Measurements from ENCODE around the gene CCNK. TPM values are rescaled to one million over a fixed set of nuclear protein-coding genes. Genes with fewer than 3 reads are reported as not detected.

The CCNK gene
- total and polyA plus RNA-seq, 2 of the 13 experiments (the other 11 are each of a cell fraction or from before 2014, with no cell fraction given): 4.9 to 9.7 TPM

GRCh38 chr14:99554757-99555531 is 73.7 kb downstream of the CCNK start (continued):
- TF ChIP-seq PRDM10 (CRISPR knock-in tag; IDR thresholded peaks at IDR 0.05; ENCODE audit: low read depth) (peak; percentile 56; the same call in 1 of the 2 replicates), THRA (CRISPR knock-in tag; IDR thresholded peaks at IDR 0.05; ENCODE audit: borderline replicate concordance) (peak; percentile 43; the same call in 1 of the 2 replicates), TEAD3 (CRISPR knock-in tag; optimal IDR thresholded peaks at IDR 0.05; ENCODE audit: borderline replicate concordance) (peak; percentile 56), IKZF4 (CRISPR knock-in tag; IDR thresholded peaks at IDR 0.05; ENCODE audit: borderline replicate concordance, low read depth, not compliant biosample characterization) (no peak), ZNF343 (CRISPR knock-in tag; IDR thresholded peaks at IDR 0.05) (peak; percentile 51; the same call in 1 of the 2 replicates), FOXP1 (IDR thresholded peaks at IDR 0.05) (no peak), FOXP1 (CRISPR knock-in tag; IDR thresholded peaks at IDR 0.05) (peak; percentile 33; the same call in 1 of the 2 replicates), SKIL (CRISPR knock-in tag; IDR thresholded peaks at IDR 0.05; ENCODE audit: borderline replicate concordance) (0 out of 2 replicates have a peak, but pooled peaks have one; percentile 52), HNF1A (IDR thresholded peaks at IDR 0.05; ENCODE audit: low read depth) (no peak), HNF1A (CRISPR knock-in tag; IDR thresholded peaks at IDR 0.05; ENCODE audit: borderline replicate concordance) (peak; percentile 58; the same call in 1 of the 2 replicates), U2AF1 (optimal IDR thresholded peaks at IDR 0.05; ENCODE audit: low read depth, low read length) (no peak), MTA1 (CRISPR knock-in tag; IDR thresholded peaks at IDR 0.05; ENCODE audit: borderline replicate concordance) (peak; percentile 79), ZNF703 (CRISPR knock-in tag; IDR thresholded peaks at IDR 0.05; ENCODE audit: borderline replicate concordance) (no peak), ZNF644 (CRISPR knock-in tag; IDR thresholded peaks at IDR 0.05; ENCODE audit: low read depth) (peak; percentile 38; the same call in 1 of the 2 replicates), PHF21A (CRISPR knock-in tag; IDR thresholded peaks at IDR 0.05) (peak; percentile 95), CREB1 (IDR thresholded peaks at IDR 0.05) (no peak), CREB1 (CRISPR knock-in tag; IDR thresholded peaks at IDR 0.05) (no peak), JUND (CRISPR knock-in tag; IDR thresholded peaks at IDR 0.05) (no peak)

Data from HepG2 (cell line).